ENCODE data around the gene TEX51.

TEX51 gene

GRCh38 chr2:126898636-126899035, at the start of gene TEX51:
Gene TEX51 (plus strand): TSS chr2:126898890. CDS start chr2:126898919, 29 bp downstream.
- no peak for DNase-seq (ENCODE audit: low read depth)

- no peak for DNase-seq (ENCODE audit: low read depth)
Measured at GRCh38 chr2:126849054-126849453, 49.6 kb upstream of the TEX51 start.

GRCh38 chr2:126849486-126849885, 49.2 kb upstream of the TEX51 start:
- DNase-seq (ENCODE audit: low read depth), result no peak

GRCh38 chr2:126849991-126850535, 48.6 kb upstream of the TEX51 start:
- DNase-seq (ENCODE audit: low read depth), result no peak

- no peak for DNase-seq (ENCODE audit: low read depth)
Measured at GRCh38 chr2:126850940-126851339, 47.8 kb upstream of the TEX51 start.

- DNase-seq (ENCODE audit: low read depth), result no peak
Measured at GRCh38 chr2:126851756-126852155, 46.9 kb upstream of the TEX51 start.

- no peak for DNase-seq (ENCODE audit: low read depth)
Measured at GRCh38 chr2:126852361-126852760, 46.3 kb upstream of the TEX51 start.

GRCh38 chr2:126855606-126856005, 43.1 kb upstream of the TEX51 start:
- no peak for DNase-seq (ENCODE audit: low read depth)

GRCh38 chr2:126856403-126856802, 42.3 kb upstream of the TEX51 start:
- no peak for DNase-seq (ENCODE audit: low read depth)

- DNase-seq (ENCODE audit: low read depth), result no peak
Measured at GRCh38 chr2:126857502-126857901, 41.2 kb upstream of the TEX51 start.

- peak; percentile 1 for DNase-seq (ENCODE audit: low read depth)
Measured at GRCh38 chr2:126858013-126858412, 40.7 kb upstream of the TEX51 start.

GRCh38 chr2:126858436-126858835, 40.3 kb upstream of the TEX51 start:
- DNase-seq (ENCODE audit: low read depth), result no peak

- DNase-seq (ENCODE audit: low read depth), result no peak
Measured at GRCh38 chr2:126858991-126859390, 39.7 kb upstream of the TEX51 start.

- DNase-seq (ENCODE audit: low read depth), result no peak
Measured at GRCh38 chr2:126859631-126860030, 39.1 kb upstream of the TEX51 start.

- no peak for DNase-seq (ENCODE audit: low read depth)
Measured at GRCh38 chr2:126860385-126860784, 38.3 kb upstream of the TEX51 start.

GRCh38 chr2:126862730-126863129, 36.0 kb upstream of the TEX51 start:
- no peak for DNase-seq (ENCODE audit: low read depth)

- no peak for DNase-seq (ENCODE audit: low read depth)
Measured at GRCh38 chr2:126863336-126864015, 35.2 kb upstream of the TEX51 start.

- DNase-seq (ENCODE audit: low read depth), result peak; percentile 6
Measured at GRCh38 chr2:126864861-126865260, 33.8 kb upstream of the TEX51 start.

GRCh38 chr2:126866451-126866850, 32.2 kb upstream of the TEX51 start:
- DNase-seq (ENCODE audit: low read depth), result no peak

GRCh38 chr2:126874961-126875360, 23.7 kb upstream of the TEX51 start:
- no peak for DNase-seq (ENCODE audit: low read depth)

- DNase-seq (ENCODE audit: low read depth), result no peak
Measured at GRCh38 chr2:126876631-126877030, 22.1 kb upstream of the TEX51 start.

- DNase-seq (ENCODE audit: low read depth), result no peak
Measured at GRCh38 chr2:126877041-126877440, 21.6 kb upstream of the TEX51 start.

GRCh38 chr2:126877861-126878565, 20.7 kb upstream of the TEX51 start:
- DNase-seq (ENCODE audit: low read depth), result no peak
